Jurkat, Clone E6-1 (cell line): ENCODE measurements around the gene FGF14.
A peak's percentile ranks its signal among the peaks of the same experiment; 100 is the strongest.

Source experiments
- DNase-seq: peaks from one replicate; pipeline ENCODE4 v3.0.0-alpha.2; 2011; ENCODE audit warnings: low read depth, low spot score
- H3K4me3 ChIP-seq: 2 replicates; pipeline ENCODE4 v1.5.1; 2011; ENCODE audit warnings: mild to moderate bottlenecking, low read length, control low read depth, moderate library complexity

The FGF14 gene

DNA sequence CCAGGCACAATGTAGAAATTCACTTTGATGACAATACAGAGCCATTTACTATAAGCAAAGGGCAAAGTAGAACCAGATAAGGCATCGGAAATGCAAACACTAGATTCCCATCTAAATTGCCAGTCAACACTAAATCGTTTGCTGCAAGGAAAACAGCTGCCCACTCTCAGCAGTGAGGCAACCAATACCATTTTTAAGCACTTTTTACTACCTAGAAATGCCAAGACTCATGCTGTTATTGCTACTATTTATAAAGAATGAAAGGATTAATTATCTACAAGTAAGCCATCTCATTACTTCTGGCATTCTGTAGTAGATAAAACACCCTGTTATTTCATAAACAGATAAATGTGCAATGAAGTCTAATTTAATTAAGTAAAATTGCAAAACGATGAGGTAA, 422.0 kb downstream of the FGF14 start:
- DNase-seq = no peak
- no peak overlapping the region for H3K4me3 ChIP-seq

DNA sequence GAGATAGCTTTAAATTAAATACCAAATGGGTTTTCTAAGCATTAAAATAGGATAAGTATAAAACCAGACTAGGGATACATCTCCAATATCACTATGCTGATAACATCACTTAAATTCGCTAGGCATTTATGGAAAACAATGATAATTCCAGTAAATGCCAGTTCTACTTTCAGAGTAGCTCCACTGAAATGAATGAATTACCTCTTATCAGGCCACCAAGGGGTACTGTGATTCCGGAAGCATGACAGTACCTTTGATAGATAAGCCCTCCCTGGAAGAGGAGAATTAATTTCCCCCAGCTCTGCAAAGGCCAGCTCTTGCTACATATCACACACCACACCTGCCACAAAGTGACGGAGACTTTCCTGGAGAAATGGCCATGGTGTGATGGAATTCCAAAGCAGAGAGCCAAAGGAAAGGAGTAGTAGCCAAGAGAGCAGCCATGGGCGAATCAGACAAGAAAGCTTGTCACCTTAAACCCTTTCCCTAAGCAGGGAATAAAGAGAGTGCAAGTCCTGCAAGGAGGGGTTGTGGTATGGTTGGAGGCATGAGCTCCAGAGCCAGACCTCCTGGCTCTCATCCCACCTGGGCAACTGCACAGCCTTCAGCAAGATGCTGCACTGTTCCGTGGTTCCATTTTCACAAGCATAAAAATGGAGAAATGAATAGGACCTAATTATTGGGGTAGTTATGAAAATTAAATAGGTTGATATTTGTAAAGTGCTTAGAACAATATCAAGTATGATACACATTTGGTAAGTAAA, 423.1 kb downstream of the FGF14 start:
- no peak for DNase-seq
- no peak overlapping the region for H3K4me3 ChIP-seq

DNA sequence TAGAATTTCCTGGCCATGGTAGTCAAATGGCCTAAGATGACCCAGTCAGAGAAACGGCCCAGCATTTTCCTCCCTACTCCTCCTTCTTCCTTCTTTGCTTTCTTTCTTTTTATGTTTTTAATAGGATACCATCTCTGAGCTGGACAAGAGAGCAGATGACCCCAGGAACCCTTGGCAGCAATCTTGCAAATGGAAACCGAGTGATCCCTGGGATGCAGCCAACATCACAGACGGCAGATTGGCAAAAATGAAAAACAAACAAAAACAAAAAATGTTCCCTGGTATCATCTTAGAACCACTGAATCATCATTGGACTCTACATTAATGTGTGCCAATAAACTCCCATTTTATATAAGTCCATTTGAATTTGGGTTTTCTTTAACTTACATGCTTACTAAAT, 424.4 kb downstream of the FGF14 start:
- no peak for DNase-seq
- H3K4me3 ChIP-seq = no peak overlapping the region

DNA sequence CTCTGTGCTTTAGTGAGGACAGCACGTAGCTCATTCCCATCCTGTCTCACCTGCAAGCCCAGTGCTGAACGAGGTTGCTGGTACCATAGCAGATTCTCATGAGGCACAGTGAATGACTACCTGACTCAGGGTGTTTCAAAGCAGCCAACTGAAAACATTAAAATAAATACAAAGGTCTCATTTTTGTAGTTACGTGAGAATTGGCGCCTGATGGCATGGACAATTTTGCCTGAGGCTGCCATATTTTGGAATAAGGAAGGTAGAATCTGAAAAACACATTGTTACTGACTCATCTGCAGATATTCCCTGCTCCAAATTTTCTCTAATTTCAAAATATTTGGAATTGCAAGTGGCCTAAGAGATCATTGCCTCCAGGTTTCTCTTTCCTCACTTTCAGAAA, 429.7 kb downstream of the FGF14 start:
- H3K4me3 ChIP-seq = no peak overlapping the region
- no peak for DNase-seq

DNA sequence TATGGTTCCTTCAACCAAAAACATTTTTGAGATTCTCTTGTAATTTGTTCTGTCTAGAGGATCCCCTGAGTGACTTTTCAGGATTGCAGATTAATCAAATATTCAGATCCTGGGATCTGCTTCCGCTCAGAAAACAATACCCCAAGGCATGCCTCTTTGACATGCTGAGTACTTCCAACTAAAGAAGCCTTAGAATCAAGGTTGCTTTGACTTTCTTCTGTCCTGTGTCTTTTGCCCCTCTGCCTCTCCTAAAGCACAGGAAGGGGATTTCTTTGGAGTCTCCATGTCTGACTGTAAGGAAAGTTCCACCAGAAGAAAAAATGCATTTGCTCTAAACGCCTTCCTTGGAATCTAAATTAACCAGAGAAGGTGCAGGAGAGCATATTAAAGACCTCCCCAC, 431.5 kb downstream of the FGF14 start:
- no peak for DNase-seq
- H3K4me3 ChIP-seq = no peak overlapping the region

DNA sequence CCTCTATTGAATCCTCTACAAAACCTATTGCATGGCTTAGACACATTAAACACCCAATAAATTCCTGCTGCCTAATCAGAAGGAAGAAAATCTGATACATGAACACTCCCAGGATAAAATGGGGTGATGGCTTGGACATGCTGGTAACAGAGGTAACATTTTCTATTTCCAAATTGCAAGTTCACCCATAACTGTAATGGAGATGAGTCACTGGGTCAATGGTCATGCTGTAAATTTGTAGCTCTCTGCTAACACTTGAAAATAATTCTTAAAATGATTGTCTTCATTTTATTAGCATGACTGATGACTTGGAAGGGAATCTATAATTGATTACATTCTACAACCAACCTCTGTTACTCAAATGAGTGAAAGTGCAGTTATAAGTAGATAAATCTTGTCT, 434.1 kb downstream of the FGF14 start:
- no peak for DNase-seq

DNA sequence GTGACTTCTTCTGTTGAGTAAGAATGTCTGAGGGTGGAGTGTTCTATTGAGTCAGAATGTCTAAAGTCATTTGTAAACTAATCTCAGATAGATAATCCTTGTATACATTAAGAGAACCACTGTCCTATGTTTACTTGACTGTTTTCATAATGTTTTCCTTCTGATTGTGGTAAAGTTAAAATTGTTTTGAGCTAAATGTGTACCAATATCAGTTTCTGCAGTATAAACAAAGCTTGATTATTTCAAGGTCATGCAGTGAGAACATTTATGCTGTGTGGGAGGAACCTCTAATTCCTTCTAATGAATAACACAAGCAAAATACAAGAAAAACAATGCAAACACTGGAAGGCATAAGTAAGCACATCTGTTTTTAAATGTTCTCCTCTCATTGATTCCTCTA, 434.6 kb downstream of the FGF14 start:
- H3K4me3 ChIP-seq = no peak overlapping the region
- DNase-seq = no peak

More for the DNA sequence above, 434.1 kb downstream of the FGF14 start:
- H3K4me3 ChIP-seq = no peak overlapping the region

DNA sequence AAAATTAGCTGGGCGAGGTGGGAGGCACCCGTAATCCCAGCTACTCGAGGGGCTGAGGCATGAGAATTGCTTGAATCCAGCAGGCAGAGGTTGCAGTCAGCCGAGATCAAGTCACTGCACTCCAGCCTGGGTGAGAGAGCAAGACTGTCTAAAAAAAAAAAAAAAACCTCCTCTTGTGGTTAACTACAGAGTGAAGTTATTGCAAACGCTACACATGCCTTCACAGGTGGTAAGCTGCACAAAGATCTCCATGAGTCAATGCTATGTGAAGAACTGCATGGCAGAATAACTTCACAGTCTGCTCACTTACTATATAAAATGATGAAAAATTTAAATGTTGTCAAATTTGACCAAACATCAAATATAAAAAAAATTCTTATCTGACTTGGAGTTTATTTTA, 436.8 kb downstream of the FGF14 start:
- DNase-seq = peak; percentile 59
- no peak overlapping the region for H3K4me3 ChIP-seq

DNA sequence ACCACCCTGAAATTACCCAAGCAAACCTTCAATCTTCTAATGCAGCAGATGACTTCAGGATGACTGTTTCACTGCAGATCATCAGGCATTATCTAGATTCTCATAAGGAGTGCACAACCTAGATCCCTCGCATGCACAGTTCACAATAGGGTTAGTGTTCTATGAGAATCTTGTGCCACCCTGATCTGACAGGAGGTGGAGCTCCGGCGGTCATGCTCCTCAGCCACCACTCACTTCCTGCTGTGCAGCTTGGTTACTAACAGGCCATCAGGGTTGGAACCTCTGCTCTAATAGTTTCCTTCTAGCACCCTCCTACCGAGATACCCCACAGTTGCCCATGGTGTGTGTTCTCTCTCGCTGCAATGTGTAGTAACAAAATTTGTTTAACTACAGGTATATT, 442.8 kb downstream of the FGF14 start:
- H3K4me3 ChIP-seq = no peak overlapping the region
- DNase-seq = no peak

DNA sequence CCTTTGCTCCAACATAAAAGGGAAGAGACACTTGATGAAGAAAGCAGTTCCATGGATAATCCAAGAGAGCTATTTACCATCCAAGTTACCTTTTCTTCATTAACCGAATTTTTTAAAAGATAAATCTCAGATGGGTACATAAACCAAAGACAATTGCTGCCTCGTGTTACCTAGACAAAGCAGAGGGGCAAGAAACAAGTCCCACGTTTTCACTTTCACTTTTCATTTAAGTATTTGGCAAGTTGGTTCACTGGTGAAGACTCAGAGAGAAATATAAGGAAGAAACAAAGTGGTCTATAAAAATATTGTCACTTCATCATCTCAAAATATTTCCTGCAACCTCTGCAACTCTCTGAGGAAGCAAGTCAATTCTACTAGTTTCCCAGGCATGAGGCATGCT, 446.1 kb downstream of the FGF14 start:
- DNase-seq = no peak
- no peak overlapping the region for H3K4me3 ChIP-seq

DNA sequence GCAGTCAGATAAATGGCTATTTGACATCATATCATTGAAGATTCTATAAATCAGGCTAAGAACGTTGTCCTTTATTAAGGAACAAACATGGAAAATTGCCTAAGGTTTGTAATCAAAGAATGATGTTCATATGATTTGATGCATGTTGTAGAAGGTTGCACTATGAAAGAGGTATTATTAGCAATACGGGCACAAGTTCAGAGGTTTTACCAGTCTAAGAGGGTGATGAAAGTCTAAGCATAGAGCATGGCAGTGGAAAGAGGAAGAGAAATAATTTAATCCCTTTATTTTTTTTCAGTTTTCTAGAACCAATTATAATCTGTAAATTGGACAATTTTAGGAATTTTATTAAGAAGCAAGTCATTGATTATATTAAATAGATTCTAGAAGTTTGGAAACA, 450.7 kb downstream of the FGF14 start:
- DNase-seq = no peak
- H3K4me3 ChIP-seq = no peak overlapping the region

DNA sequence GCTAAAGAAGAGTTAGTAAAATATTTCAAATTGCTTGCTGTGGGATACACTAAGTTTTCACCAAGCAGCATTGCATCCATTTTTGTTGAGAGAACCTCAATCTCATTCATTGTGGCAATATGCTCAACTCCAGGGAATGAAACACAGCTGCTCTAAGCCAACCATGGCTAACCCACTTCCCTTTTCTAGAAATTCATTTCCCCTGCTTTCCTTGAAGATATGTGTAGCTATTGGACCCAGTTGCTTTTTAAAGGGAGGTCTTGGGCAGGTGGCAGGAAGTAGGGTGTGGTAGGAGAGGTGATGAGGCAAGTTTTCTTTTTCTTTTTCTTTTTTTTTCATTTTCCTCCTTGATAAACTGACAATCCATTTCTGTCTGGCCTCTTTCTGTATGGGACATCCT, 452.2 kb downstream of the FGF14 start:
- peak; percentile 71 for DNase-seq
- no peak overlapping the region for H3K4me3 ChIP-seq

DNA sequence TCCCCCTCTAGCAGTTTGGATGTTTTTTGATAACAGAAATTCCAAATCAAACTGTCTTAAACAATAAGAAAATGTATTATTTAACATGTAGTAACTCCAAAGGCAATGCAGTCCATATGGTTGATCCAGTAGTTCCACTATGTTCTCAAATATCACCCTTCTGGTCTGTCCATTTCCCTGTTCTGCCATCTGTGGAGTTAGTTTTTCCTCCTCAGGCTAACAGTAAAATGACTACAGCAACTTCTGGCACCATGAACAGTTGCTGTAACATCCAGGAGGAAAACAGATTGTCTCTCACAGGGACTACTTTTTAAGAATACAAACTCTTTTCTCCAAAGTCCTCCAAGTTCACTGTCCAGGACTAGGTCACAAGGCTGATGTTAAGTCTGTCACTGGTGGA, 455.4 kb downstream of the FGF14 start:
- no peak for DNase-seq
- no peak overlapping the region for H3K4me3 ChIP-seq

DNA sequence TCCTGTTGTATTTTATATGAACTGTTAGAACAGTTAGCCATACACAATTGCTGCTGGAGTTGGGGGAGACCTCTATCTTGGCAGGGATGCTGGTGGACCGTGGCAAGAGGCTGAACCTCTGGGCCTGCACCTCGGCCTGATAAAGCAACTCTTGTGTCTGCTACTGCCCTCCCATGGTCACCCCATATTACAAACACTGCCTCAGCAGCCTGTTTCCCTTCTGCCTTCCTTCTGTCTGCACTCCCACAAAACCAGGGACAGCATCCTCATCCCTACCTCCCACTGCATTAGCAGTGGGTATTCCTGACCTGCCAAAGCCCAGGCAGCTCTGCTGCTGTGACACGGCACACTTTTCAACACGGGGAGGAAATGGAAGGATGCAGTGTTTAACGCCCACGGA, 456.4 kb downstream of the FGF14 start:
- no peak for DNase-seq
- no peak overlapping the region for H3K4me3 ChIP-seq

DNA sequence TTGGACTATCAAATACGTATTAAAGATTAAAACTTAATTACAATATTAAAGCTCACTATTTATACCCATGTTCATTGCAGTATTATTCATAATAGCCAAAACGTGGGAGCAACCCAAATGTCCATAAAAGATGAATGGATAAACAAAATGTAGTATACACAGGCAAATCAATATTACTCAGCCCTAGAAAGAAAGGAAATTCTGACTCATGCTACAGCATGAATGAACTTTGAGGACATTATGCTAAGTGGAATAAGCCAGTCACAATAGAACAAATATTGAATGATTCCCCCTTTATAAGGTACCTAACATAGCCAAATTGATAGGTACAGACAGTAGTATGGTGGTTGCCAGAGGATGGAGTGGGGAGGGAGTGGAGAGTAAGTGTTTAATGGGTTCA, 457.3 kb downstream of the FGF14 start:
- no peak overlapping the region for H3K4me3 ChIP-seq
- DNase-seq = no peak

DNA sequence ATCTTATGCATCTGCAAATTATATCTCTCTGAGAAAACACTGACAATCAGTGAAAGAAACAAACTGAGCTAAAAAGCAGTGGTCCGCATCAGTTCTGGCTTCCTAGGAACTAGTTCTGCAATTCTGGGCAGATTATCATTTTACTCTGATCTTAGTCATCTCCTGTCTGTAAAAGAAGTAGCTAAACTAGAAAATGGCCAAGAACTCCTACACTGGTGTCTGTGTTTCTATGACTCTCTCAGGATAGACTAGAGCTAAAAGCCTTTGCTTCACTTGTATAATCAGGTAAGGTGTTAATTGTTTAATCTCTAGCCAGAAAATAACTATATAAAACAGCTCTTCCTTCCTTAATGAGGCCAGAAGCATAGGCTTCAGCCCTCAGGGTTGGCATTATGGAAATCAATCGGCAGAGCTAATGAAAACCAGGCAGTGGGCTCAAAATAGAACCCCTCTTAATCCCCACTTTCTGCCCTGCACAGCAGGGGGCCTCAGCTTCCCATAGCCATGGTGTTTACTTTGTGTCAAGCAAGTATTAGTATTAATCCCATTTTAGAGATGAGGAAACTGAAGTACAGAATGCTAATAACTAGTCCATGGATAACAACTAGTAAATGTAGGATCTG, 459.2 kb downstream of the FGF14 start:
- DNase-seq = no peak
- H3K4me3 ChIP-seq = no peak overlapping the region

DNA sequence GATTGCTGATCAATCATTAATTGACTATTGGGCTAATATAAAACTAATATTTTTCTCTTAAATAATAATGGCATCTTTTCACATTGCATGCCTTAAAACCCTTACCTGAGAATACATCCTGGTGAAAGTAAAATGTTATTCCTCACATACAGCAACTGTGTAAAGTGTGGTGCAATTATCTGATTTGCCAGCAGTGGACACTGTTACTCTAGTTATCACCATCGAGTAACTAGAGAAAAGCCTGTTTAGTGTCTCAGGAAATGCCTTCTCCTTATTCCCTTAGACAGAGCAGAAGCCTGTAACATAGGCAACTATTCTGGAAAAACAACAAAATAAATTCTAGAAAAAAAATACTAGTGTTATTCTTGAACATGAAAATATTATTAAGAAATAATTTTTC, 459.8 kb downstream of the FGF14 start:
- no peak overlapping the region for H3K4me3 ChIP-seq
- peak; percentile 35 for DNase-seq

DNA sequence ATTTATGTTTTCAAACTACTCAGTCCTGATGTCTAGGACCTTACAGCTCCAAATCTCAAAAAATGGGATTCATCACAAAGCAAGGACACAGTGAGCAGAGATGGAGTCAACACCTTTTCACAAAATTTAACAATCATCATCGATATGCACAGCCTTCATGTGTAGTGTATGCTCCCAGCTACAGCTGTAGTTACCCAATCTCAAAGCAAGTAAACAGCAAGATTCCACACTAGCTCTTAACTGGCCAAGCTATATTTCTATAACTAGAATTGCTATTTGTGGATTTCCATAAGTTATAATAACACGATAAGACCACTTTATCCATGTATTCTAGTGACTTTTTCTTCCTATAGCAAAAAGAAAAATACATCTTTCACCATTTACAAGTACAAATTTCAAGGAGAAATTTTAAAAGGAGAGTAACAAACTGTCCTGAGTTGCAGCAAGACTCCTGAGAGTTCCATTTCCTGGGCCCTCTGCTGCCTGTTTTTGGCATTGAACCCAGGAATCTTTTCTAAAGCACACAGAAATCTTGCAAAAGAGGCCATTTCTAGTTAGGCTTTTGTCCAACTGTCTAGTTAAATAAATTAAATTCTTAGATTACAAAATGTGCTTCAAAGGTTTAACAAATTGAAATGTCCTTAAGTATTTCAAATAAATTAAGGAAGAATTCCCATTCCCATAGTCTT, 460.6 kb downstream of the FGF14 start:
- no peak for DNase-seq

DNA sequence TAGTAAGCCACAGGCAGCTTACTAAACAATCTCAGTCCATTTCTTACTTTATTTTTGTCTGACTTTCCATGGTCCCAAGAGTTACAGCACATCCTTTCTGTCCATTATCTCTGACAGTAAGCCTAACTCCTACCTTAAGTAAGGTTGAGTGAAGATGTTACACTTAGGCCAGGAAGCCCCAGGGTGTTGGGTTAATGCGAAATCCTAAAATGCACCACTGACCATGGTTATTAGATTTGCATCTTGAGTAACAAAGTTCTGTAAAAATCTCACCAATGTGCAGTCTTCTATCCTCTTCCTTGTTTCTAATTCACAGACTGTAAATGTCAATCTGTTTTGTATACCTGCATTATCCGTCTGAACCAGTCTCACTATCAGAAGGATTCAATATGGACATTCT, 462.5 kb downstream of the FGF14 start:
- DNase-seq = no peak
- no peak overlapping the region for H3K4me3 ChIP-seq

More for the DNA sequence above, 460.6 kb downstream of the FGF14 start:
- no peak overlapping the region for H3K4me3 ChIP-seq

DNA sequence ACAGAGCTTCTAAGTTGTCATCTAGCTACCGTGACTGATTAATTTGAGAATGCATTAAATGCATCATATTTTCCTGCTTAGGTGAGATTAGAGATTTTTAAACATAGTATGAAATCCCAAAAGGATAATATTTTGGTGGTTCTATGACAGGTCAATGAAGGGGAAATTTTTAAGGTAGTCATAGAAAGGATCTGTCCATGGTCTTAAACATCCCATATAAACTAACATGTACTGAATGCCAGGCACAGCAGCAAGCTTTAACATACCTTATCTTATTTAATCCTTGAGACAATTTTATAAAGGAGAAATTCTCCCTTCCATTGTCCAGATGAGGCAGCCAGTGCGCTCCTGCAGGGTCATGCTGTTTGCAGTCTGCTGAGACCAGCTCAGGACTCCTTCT, 466.0 kb downstream of the FGF14 start:
- DNase-seq = no peak
- H3K4me3 ChIP-seq = no peak overlapping the region

DNA sequence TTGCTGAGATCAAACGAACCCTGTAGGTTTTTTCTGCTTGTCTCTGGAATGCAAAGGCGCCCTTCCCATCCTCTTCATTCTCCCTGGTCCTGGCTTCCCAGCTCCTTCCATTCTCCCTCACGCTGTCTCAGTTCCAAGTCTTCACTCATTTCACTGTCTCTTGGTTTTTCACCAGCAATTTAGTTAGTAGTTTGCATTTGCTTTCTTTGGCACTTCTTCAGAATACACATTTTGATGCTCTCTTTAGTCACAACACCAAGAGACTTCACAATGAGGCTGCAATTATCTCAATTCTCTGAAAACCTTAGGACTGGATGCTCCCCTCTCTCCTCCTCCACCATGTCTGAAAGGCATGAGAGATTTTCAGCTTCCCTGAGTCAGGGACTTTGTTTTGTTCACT, 470.7 kb downstream of the FGF14 start:
- H3K4me3 ChIP-seq = no peak overlapping the region

More for the DNA sequence above, 470.7 kb downstream of the FGF14 start:
- DNase-seq = no peak
